Measurements from ENCODE around the gene FOLR3. TPM values are rescaled to one million over a fixed set of nuclear protein-coding genes. Genes with fewer than 3 reads are reported as not detected.

FOLR3 gene
- total and polyA plus RNA-seq, 9 of the 15 experiments (the other 6 are each of a cell fraction or from before 2014, with no cell fraction given), result not detected

DNA sequence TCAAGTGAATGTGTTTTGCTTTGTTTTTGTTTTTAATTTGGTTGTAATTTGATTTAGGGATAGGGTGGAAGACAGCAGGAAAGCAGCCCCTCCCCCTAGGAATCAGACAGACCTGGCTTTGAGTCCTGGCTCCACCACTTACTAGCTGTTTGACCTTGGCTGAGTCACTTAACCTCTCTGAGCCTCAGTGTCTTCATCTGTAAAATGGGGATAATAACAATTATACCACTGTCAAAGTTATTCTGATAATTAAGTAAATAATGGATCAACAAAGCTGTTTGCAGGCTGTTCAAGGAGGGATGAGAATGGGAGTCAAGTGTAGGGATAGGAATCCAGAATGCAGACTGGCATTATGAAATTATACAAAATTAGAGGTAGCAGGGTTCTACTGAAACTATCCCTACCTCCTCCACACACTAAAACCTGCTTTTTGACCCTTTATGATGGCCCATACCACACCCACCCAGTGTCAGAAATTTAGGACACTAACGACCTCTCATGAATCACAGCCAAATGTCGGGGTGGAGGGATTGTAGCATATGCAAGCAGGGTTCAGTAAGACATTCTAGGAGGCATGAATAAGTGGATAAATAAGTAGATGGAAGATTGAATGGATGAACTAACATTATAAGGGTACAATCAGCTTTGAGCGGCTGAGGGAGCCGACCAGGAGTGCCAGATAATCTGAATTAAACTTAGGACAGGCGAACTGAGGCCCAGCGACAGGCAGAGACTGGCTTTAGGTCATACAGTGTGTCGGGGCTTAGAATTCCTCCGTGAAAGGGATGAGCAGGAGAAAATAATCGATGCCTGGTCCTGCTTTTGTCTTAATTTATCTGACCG is 24.0 kb upstream of the FOLR3 start (continued):
- TF ChIP-seq, protein P1, sequence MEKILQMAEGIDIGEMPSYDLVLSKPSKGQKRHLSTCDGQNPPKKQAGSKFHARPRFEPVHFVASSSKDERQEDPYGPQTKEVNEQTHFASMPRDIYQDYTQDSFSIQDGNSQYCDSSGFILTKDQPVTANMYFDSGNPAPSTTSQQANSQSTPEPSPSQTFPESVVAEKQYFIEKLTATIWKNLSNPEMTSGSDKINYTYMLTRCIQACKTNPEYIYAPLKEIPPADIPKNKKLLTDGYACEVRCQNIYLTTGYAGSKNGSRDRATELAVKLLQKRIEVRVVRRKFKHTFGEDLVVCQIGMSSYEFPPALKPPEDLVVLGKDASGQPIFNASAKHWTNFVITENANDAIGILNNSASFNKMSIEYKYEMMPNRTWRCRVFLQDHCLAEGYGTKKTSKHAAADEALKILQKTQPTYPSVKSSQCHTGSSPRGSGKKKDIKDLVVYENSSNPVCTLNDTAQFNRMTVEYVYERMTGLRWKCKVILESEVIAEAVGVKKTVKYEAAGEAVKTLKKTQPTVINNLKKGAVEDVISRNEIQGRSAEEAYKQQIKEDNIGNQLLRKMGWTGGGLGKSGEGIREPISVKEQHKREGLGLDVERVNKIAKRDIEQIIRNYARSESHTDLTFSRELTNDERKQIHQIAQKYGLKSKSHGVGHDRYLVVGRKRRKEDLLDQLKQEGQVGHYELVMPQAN (IDR thresholded peaks at IDR 0.05; ENCODE audit: borderline replicate concordance), result peak; percentile 51; the same call in 1 of the 2 replicates
- TF ChIP-seq TAF7 (tag; IDR thresholded peaks at IDR 0.05) (0 out of 2 replicates have a peak, but pooled peaks have one; percentile 2), ZFP36 (IDR thresholded peaks at IDR 0.05; ENCODE audit: low read depth, low read length, partially characterized antibody) (peak; percentile 23), ARID1B (IDR thresholded peaks at IDR 0.05) (no peak; the same call in 1 of the 2 replicates), NBN (IDR thresholded peaks at IDR 0.05; ENCODE audit: low read depth) (0 out of 2 replicates have a peak, but pooled peaks have one; percentile 23), ZNF696 (CRISPR knock-in tag; conservative IDR thresholded peaks at IDR 0.05) (no peak), JUND (IDR thresholded peaks at IDR 0.05; ENCODE audit: borderline replicate concordance, low read depth, low read length) (no peak), JUND (tag; IDR thresholded peaks at IDR 0.05; ENCODE audit: borderline replicate concordance, low read depth, low read length) (peak; percentile 49; the same call in 1 of the 3 replicates), ZBTB17 (CRISPR knock-in tag; IDR thresholded peaks at IDR 0.05) (peak; percentile 78; the same call in 1 of the 2 replicates), SRSF7 (optimal IDR thresholded peaks at IDR 0.05; ENCODE audit: low read depth, low read length) (no peak), PTBP1 (IDR thresholded peaks at IDR 0.05; ENCODE audit: low read depth, low read length) (peak; percentile 81; the same call in 1 of the 2 replicates), NONO (IDR thresholded peaks at IDR 0.05; ENCODE audit: low read depth in 2 of 2, low read length in 1 of 2) (0 out of 4 replicates have a peak, but pooled peaks of 1 of the 2 experiments have one; percentile 20), CC2D1A (IDR thresholded peaks at IDR 0.05) (peak; percentile 64; the same call in 1 of the 2 replicates), SOX6 (IDR thresholded peaks at IDR 0.05) (0 out of 2 replicates have a peak, but pooled peaks have one; percentile 15)
- TF ChIP-seq, protein P2, sequence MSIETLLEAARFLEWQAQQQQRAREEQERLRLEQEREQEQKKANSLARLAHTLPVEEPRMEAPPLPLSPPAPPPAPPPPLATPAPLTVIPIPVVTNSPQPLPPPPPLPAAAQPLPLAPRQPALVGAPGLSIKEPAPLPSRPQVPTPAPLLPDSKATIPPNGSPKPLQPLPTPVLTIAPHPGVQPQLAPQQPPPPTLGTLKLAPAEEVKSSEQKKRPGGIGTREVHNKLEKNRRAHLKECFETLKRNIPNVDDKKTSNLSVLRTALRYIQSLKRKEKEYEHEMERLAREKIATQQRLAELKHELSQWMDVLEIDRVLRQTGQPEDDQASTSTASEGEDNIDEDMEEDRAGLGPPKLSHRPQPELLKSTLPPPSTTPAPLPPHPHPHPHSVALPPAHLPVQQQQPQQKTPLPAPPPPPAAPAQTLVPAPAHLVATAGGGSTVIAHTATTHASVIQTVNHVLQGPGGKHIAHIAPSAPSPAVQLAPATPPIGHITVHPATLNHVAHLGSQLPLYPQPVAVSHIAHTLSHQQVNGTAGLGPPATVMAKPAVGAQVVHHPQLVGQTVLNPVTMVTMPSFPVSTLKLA (conservative IDR thresholded peaks at IDR 0.05), result 0 out of 4 replicates have a peak, but pooled peaks of 1 of the 2 experiments have one; percentile 18
- TF ChIP-seq, protein P3, sequence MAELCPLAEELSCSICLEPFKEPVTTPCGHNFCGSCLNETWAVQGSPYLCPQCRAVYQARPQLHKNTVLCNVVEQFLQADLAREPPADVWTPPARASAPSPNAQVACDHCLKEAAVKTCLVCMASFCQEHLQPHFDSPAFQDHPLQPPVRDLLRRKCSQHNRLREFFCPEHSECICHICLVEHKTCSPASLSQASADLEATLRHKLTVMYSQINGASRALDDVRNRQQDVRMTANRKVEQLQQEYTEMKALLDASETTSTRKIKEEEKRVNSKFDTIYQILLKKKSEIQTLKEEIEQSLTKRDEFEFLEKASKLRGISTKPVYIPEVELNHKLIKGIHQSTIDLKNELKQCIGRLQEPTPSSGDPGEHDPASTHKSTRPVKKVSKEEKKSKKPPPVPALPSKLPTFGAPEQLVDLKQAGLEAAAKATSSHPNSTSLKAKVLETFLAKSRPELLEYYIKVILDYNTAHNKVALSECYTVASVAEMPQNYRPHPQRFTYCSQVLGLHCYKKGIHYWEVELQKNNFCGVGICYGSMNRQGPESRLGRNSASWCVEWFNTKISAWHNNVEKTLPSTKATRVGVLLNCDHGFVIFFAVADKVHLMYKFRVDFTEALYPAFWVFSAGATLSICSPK (IDR thresholded peaks at IDR 0.05; ENCODE audit: borderline replicate concordance), result no peak
- TF ChIP-seq, protein P4, sequence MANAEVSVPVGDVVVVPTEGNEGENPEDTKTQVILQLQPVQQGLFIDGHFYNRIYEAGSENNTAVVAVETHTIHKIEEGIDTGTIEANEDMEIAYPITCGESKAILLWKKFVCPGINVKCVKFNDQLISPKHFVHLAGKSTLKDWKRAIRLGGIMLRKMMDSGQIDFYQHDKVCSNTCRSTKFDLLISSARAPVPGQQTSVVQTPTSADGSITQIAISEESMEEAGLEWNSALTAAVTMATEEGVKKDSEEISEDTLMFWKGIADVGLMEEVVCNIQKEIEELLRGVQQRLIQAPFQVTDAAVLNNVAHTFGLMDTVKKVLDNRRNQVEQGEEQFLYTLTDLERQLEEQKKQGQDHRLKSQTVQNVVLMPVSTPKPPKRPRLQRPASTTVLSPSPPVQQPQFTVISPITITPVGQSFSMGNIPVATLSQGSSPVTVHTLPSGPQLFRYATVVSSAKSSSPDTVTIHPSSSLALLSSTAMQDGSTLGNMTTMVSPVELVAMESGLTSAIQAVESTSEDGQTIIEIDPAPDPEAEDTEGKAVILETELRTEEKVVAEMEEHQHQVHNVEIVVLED (CRISPR knock-in tag; IDR thresholded peaks at IDR 0.05), result no peak
- TF ChIP-seq, protein P5, sequence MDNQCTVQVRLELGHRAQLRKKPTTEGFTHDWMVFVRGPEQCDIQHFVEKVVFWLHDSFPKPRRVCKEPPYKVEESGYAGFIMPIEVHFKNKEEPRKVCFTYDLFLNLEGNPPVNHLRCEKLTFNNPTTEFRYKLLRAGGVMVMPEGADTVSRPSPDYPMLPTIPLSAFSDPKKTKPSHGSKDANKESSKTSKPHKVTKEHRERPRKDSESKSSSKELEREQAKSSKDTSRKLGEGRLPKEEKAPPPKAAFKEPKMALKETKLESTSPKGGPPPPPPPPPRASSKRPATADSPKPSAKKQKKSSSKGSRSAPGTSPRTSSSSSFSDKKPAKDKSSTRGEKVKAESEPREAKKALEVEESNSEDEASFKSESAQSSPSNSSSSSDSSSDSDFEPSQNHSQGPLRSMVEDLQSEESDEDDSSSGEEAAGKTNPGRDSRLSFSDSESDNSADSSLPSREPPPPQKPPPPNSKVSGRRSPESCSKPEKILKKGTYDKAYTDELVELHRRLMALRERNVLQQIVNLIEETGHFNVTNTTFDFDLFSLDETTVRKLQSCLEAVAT (IDR thresholded peaks at IDR 0.05), result peak in 1 of 2 experiments; percentile 87; a peak in 2 of 4 replicates
